Measurements from ENCODE around the gene CHRNB2. TPM values are rescaled to one million over a fixed set of nuclear protein-coding genes. Genes with fewer than 3 reads are reported as not detected.

CHRNB2 gene
- total and polyA plus RNA-seq, 4 donors, result 0.08 TPM; not detected in 3

- no peaks in the 10 kb centered on the region for H3K9me3 ChIP-seq (ENCODE audit: control insufficient read depth, low read length)
- H3K4me1 ChIP-seq (ENCODE audit: control insufficient read depth in 1 of 2, insufficient read depth in 2 of 2, low read length in 2 of 2), result peaks cover 0 to 4% of the 10 kb centered on the region in 2 donors
- H3K4me3 ChIP-seq (ENCODE audit: low read length in 2 of 2), result peak overlapping the region; percentile 67 to 84
- H3K36me3 ChIP-seq (ENCODE audit: control insufficient read depth in 1 of 2, insufficient read depth in 2 of 2, low read length in 1 of 2), result no peaks in the 10 kb centered on the region
- intact Hi-C loops (cut with DNase I), result loop anchor here in 1 of 2 donors (2.0 kb wide), 1 partner anchor 19 kb away; the partner anchor contains the start of gene ADAR
- peak overlapping the region; percentile 72 to 89 for H3K27ac ChIP-seq (ENCODE audit: low read depth in 1 of 2, low read length in 2 of 2)
- 1% methylated on average over 68 to 70 of the region's 70 CpGs for WGBS, 2 donors
- H3K27me3 ChIP-seq (ENCODE audit: control insufficient read depth in 1 of 2, insufficient read depth in 2 of 2, low read length in 1 of 2), result no peaks in the 10 kb centered on the region
- peak; percentile 93 for ATAC-seq (ENCODE audit: low FRiP score)
- DNase-seq, result peak; percentile 94 to 97
Measured at GRCh38 chr1:154627257-154628120, 59.9 kb downstream of the CHRNB2 start.

DNA sequence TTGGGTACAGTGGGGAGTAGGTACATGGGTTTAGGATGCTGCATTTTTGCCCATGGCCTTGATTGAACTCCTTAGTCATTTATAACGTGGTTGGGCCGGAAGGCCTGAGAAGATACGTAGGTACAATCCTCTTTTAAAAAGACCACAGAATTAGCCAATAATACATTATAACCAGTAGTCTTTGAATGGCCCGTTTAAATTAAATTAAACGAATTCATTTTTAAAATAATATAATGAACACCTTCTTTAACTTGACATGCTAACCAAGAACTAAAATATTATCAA lies 60.5 kb downstream of the CHRNB2 start:
- intact Hi-C loops (cut with DNase I), result no loop called here

DNA sequence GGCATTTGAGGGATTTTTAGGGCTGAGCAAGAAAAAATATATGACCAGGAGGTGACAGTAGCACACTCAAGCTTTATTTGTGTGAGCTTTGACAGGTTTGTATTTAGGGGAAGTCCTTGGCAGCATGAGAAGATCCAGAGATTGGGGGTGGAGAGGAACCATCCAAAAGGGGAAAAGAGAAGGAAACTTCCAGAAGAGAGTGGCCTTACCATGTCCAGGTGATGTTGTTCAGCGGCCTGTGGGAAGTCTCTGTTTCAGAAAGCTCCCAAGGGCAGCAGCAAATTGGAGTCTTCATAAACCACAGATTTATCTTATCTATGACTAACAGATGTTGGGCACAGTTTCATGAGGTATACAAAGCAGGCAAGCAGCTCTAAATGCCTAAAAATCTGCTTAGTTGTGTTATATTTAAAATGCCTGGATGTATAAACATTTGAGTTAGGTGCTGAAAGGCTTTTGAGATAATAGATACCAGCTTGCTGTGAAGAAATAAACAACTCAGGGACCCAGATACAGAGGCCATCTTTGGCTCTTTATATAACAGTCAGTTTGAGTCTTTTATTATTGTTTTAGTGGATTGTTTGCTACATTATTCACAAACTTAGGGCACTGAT lies 61.6 kb downstream of the CHRNB2 start:
- H3K4me3 ChIP-seq (ENCODE audit: low read length in 2 of 2), result no peak overlapping the region
- no peaks in the 10 kb centered on the region for H3K27me3 ChIP-seq (ENCODE audit: control insufficient read depth in 1 of 2, insufficient read depth in 2 of 2, low read length in 1 of 2)
- WGBS, 2 donors, result 88 to 94% methylated on average over 1 of the region's 1 CpG
- intact Hi-C loops (cut with DNase I), result no loop called here
- no peak for ATAC-seq (ENCODE audit: low FRiP score)
- H3K4me1 ChIP-seq (ENCODE audit: control insufficient read depth in 1 of 2, insufficient read depth in 2 of 2, low read length in 2 of 2), result peaks cover 0 to 4% of the 10 kb centered on the region in 2 donors
- H3K27ac ChIP-seq (ENCODE audit: low read depth in 1 of 2, low read length in 2 of 2), result no peak overlapping the region
- H3K36me3 ChIP-seq (ENCODE audit: control insufficient read depth in 1 of 2, insufficient read depth in 2 of 2, low read length in 1 of 2), result no peaks in the 10 kb centered on the region
- H3K9me3 ChIP-seq (ENCODE audit: control insufficient read depth, low read length), result no peaks in the 10 kb centered on the region
- no peak for DNase-seq

More for the DNA sequence above, 60.5 kb downstream of the CHRNB2 start:
- ATAC-seq (ENCODE audit: low FRiP score), result peak; percentile 47
- Histone ChIP-seq H3K36me3 (ENCODE audit: control insufficient read depth in 1 of 2, insufficient read depth in 2 of 2, low read length in 1 of 2) (no peaks in the 10 kb centered on the region), H3K4me3 (ENCODE audit: low read length in 2 of 2) (peak overlapping the region in 1 of 2 donors; percentile 67), H3K9me3 (ENCODE audit: control insufficient read depth, low read length) (no peaks in the 10 kb centered on the region), H3K4me1 (ENCODE audit: control insufficient read depth in 1 of 2, insufficient read depth in 2 of 2, low read length in 2 of 2) (peaks cover 0 to 4% of the 10 kb centered on the region in 2 donors), H3K27ac (ENCODE audit: low read depth in 1 of 2, low read length in 2 of 2) (peak overlapping the region; percentile 72 to 89), H3K27me3 (ENCODE audit: control insufficient read depth in 1 of 2, insufficient read depth in 2 of 2, low read length in 1 of 2) (no peaks in the 10 kb centered on the region)
- DNase-seq, result no peak
- WGBS, 2 donors, result 3 to 5% methylated on average over 5 of the region's 5 CpGs

Other genes starting within 250 kb of the CHRNB2 start
- gene AQP10, start 246.7 kb upstream of the CHRNB2 start, total RNA-seq, result under 1 TPM in 1 of 2 donors, not detected in 1; 0.26 TPM
- 10 to 100 TPM in 1 of 2 donors, under 1 TPM in 1; 0.08 to 10.3 TPM for gene AQP10, start 246.7 kb upstream of the CHRNB2 start, polyA plus RNA-seq
- gene ATP8B2, start 242.3 kb upstream of the CHRNB2 start, total RNA-seq, result 100 to 1,000 TPM; 122 to 176 TPM
- gene ATP8B2, start 242.3 kb upstream of the CHRNB2 start, polyA plus RNA-seq, result 10 to 100 TPM; 28.8 to 54.9 TPM
- gene IL6R, start 162.4 kb upstream of the CHRNB2 start, total RNA-seq, result 10 to 100 TPM; 16.5 to 18.2 TPM
- gene IL6R, start 162.4 kb upstream of the CHRNB2 start, polyA plus RNA-seq, result 1 to 10 TPM; 3.6 to 6.6 TPM
- 10 to 100 TPM in 1 of 2 donors, 1 to 10 TPM in 1; 3.8 to 16.5 TPM for gene TDRD10, start 65.6 kb upstream of the CHRNB2 start, total RNA-seq
- gene TDRD10, start 65.6 kb upstream of the CHRNB2 start, polyA plus RNA-seq, result 1 to 10 TPM; 1.1 to 2.6 TPM
- 10 to 100 TPM; 20.2 to 44.1 TPM for gene SHE, start 65.4 kb upstream of the CHRNB2 start, total RNA-seq
- gene SHE, start 65.4 kb upstream of the CHRNB2 start, polyA plus RNA-seq, result 1 to 10 TPM; 2.9 to 7.0 TPM
- gene UBE2Q1, start 9.1 kb upstream of the CHRNB2 start, total RNA-seq, result 10 to 100 TPM; 55.5 to 63.9 TPM
- 10 to 100 TPM; 25.5 to 34.4 TPM for gene UBE2Q1, start 9.1 kb upstream of the CHRNB2 start, polyA plus RNA-seq
- 100 to 1,000 TPM; 125 to 138 TPM for gene ADAR, start 40.4 kb downstream of the CHRNB2 start, total RNA-seq
- 10 to 100 TPM; 22.9 to 33.7 TPM for gene ADAR, start 40.4 kb downstream of the CHRNB2 start, polyA plus RNA-seq

All from aorta (tissue), 5 donors.